H1 (cell line): ENCODE data around the gene FRMPD1. TPM values are rescaled to one million over a fixed set of nuclear protein-coding genes. Genes with fewer than 3 reads are reported as not detected.

Source experiments
- SAP30 ChIP-seq: fragments of 300-600 bp; sonication (generic); IDR thresholded peaks from 2 replicates; pipeline ENCODE4 v1.7.1; 2012; ENCODE audit warnings: low read length, moderate library complexity, mild to moderate bottlenecking, inconsistent platforms; ENCODE audit not compliant: insufficient read depth, insufficient replicate concordance
- polyA plus RNA-seq, 7 experiments: library from polyadenylated mRNA; depleted of rRNA in 3 of 7; stranded (reverse) in 5 of 7; unstranded in 2 of 7; fragments of >200 nt in 5 of 7; fragments of 200-250 nt in 2 of 7; gene quantifications; 1 replicate in 5 of 7; 2 replicates in 1 of 7; 4 replicates in 1 of 7; pipeline versions ENCODE4 v1.2.1 to v1.2.3, GENCODE V29; 2011 to 2013; ENCODE audit warnings: missing spikeins in 2 of 7, mixed read lengths in 2 of 7
- total RNA-seq: library from RNA; stranded (reverse); fragmentation: NEBNext Ultra II Directional; extraction: Animal tissue kit (Norgen Biotek cat#: 25700); gene quantifications from 2 replicates; pipeline ENCODE4 v1.2.1, GENCODE V29; 2021

FRMPD1 gene
- total and polyA plus RNA-seq, 2 of the 8 experiments (the other 6 are each of a cell fraction or from before 2014, with no cell fraction given), result 0.27 to 0.32 TPM

DNA sequence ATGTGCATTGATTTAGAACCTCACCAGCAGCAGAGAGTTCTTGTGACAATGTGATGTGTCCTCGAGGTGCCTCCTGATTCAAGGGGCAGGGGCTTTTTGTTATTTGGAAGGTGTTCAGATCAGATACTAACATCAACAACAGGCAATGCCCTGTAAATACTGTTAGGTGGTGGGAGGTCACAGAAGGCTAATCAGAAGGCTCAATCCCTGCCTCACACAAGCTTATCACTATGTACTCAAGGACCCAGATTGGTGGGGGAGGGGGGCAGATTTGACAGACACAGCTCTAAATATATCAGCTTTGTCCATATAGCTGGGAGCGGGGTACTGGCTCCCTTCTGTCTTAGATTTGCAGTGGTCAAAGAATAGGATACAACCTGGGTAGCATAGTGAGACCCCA, 2.6 kb downstream of the FRMPD1 start (continued):
- TF ChIP-seq SAP30, result no peak
- TF ChIP-seq, all 59 proteins: peak for 0
